Hematopoietic multipotent progenitor cell (in vitro differentiated cells): ENCODE measurements around the gene SH3D21. TPM values are rescaled to one million over a fixed set of nuclear protein-coding genes. Genes with fewer than 3 reads are reported as not detected.

Experiments used
- DNase-seq, 3 donors: peaks; one replicate each; pipeline ENCODE4 v3.0.0-alpha.2; 2011 to 2015; ENCODE audit warnings: low read depth in 2 of 3, low spot score in 2 of 3
- total RNA-seq: library from RNA; depleted of rRNA; stranded (reverse); fragments of >200 nt; gene quantifications from one replicate; pipeline ENCODE4 v1.2.3, GENCODE V29; 2012

Gene SH3D21
- total RNA-seq, 1 donor, result 7.5 TPM

GRCh38 chr1:36352910-36353878 lies 47.0 kb downstream of the SH3D21 start:
- DNase-seq, result no peak

GRCh38 chr1:36354486-36354885 lies 48.3 kb downstream of the SH3D21 start:
- no peak for DNase-seq

- DNase-seq, result no peak
These were observed 49.6 kb downstream of the SH3D21 start for GRCh38 chr1:36355811-36356210.

GRCh38 chr1:36358514-36359084 lies 52.4 kb downstream of the SH3D21 start:
- DNase-seq, result no peak

GRCh38 chr1:36359383-36359782 lies 53.2 kb downstream of the SH3D21 start:
- DNase-seq, result peak in 1 of 3 donors; percentile 20

GRCh38 chr1:36359911-36360550 lies 53.9 kb downstream of the SH3D21 start:
- no peak for DNase-seq

- DNase-seq, result peak in 1 of 3 donors; percentile 40
These were observed 59.2 kb downstream of the SH3D21 start for GRCh38 chr1:36365381-36365780.

- DNase-seq, result peak in 2 of 3 donors; percentile 91 to 94
These were observed 60.0 kb downstream of the SH3D21 start for GRCh38 chr1:36366091-36366661.

GRCh38 chr1:36367066-36367465 lies 60.9 kb downstream of the SH3D21 start:
- peak in 1 of 3 donors; percentile 35 for DNase-seq

- no peak for DNase-seq
These were observed 61.6 kb downstream of the SH3D21 start for GRCh38 chr1:36367798-36368197.

GRCh38 chr1:36369061-36369861 lies 63.1 kb downstream of the SH3D21 start:
- DNase-seq, result peak; percentile 69 to 90 (median 84)

Other genes with a start within 250 kb of the SH3D21 start
- 4.8 TPM for gene TEKT2, start 222.3 kb upstream of the SH3D21 start, total RNA-seq
- gene ADPRS, start 217.5 kb upstream of the SH3D21 start, total RNA-seq, result 42.5 TPM
- gene COL8A2, start 181.1 kb upstream of the SH3D21 start, total RNA-seq, result 0.81 TPM
- 40.1 TPM for gene TRAPPC3, start 156.9 kb upstream of the SH3D21 start, total RNA-seq
- 105 TPM for gene MAP7D1, start 150.2 kb upstream of the SH3D21 start, total RNA-seq
- gene THRAP3, start 81.9 kb upstream of the SH3D21 start, total RNA-seq, result 42.8 TPM
- 143 TPM for gene EVA1B, start 17.3 kb downstream of the SH3D21 start, total RNA-seq
- 32.0 TPM for gene STK40, start 79.6 kb downstream of the SH3D21 start, total RNA-seq
- 16.7 TPM for gene LSM10, start 91.5 kb downstream of the SH3D21 start, total RNA-seq
- 3.2 TPM for gene OSCP1, start 144.1 kb downstream of the SH3D21 start, total RNA-seq
- 23.7 TPM for gene MRPS15, start 158.0 kb downstream of the SH3D21 start, total RNA-seq
- 166 TPM for gene CSF3R, start 176.5 kb downstream of the SH3D21 start, total RNA-seq